H1 (cell line): ENCODE data around the gene CACNA1B. TPM values are rescaled to one million over a fixed set of nuclear protein-coding genes. Genes with fewer than 3 reads are reported as not detected.
"Not testable (repeated sequence)": the region's sequence is repeated elsewhere in the genome, so short reads cannot be mapped to it uniquely, and the experiment has no call there.

Experiments
- CTCF ChIA-PET: fragments of 300-600 bp; sonication (Branson Sonifier 250); formaldehyde crosslinking; loops from one replicate; lab custom pipeline; 2021; ENCODE audit not compliant: partially characterized antibody; lab: Charles Lee
- POLR2A ChIA-PET: fragments of 300-600 bp; sonication (Branson Sonifier 250); formaldehyde crosslinking; loops from one replicate; lab custom pipeline; 2021; ENCODE audit warnings: inconsistent platforms; ENCODE audit not compliant: partially characterized antibody; lab: Charles Lee
- DNase-seq, 2 experiments: peaks; one replicate each; pipeline versions ENCODE4 v3.0.0 to v3.0.0-alpha.2; 2010 to 2022; ENCODE audit warnings: low spot score in 2 of 2, low read depth in 1 of 2, mixed read lengths in 1 of 2
- FAIRE-seq: peaks from 2 replicates; lab custom pipeline; 2011; peaks lifted over from hg19 to GRCh38; lab: Jason Lieb, UNC
- H2AFZ ChIP-seq: 2 replicates; pipeline ENCODE4 v1.8.1; 2012; ENCODE audit warnings: low read length, inconsistent platforms
- H2AK5ac ChIP-seq: 2 replicates; pipeline ENCODE4 v1.6.1; 2013; ENCODE audit warnings: low read depth, low read length
- H2BK120ac ChIP-seq: replicated peaks from 2 replicates; pipeline ENCODE3; 2013; ENCODE audit warnings: low read depth, low read length, inconsistent platforms
- H2BK12ac ChIP-seq: 2 replicates; pipeline ENCODE4 v1.6.1; 2013; ENCODE audit warnings: low read depth, low read length
- H2BK15ac ChIP-seq: 2 replicates; pipeline ENCODE4 v1.6.1; 2013; ENCODE audit warnings: low read length
- H2BK20ac ChIP-seq: 2 replicates; pipeline ENCODE4 v1.6.1; 2013; ENCODE audit warnings: low read length
- H2BK5ac ChIP-seq: 2 replicates; pipeline ENCODE4 v1.6.1; 2013; ENCODE audit warnings: low read depth, low read length
- H3K14ac ChIP-seq: 2 replicates; pipeline ENCODE4 v1.6.1; 2013; ENCODE audit warnings: inconsistent platforms; ENCODE audit not compliant: insufficient read length
- H3K18ac ChIP-seq: 2 replicates; pipeline ENCODE4 v1.6.1; 2013; ENCODE audit warnings: low read length; ENCODE audit errors: extremely low read depth
- H3K23ac ChIP-seq: 2 replicates; pipeline ENCODE4 v1.6.1; 2013; ENCODE audit warnings: inconsistent platforms; ENCODE audit not compliant: insufficient read length
- H3K23me2 ChIP-seq: 2 replicates; pipeline ENCODE4 v1.6.1; 2013; ENCODE audit warnings: low read depth, low read length
- H3K27ac ChIP-seq: 2 replicates; pipeline ENCODE4 v1.6.1; 2011; ENCODE audit warnings: low read depth, low read length, inconsistent platforms
- H3K27me3 ChIP-seq, 4 experiments: replicated peaks in 1 of 4; 1 replicate in 1 of 4; 2 replicates in 3 of 4; pipeline versions ENCODE4 v1.6.1 to v1.8.1; 2011 to 2013; ENCODE audit warnings: low read length in 3 of 4, mild to moderate bottlenecking in 3 of 4, inconsistent platforms in 2 of 4, mixed read lengths in 2 of 4, moderate library complexity in 1 of 4; ENCODE audit not compliant: control insufficient read depth in 3 of 4, insufficient read depth in 3 of 4; ENCODE audit errors: extremely low read depth in 1 of 4
- H3K36me3 ChIP-seq, 4 experiments: 2 replicates each; pipeline versions ENCODE4 v1.6.1 to v1.8.1; 2011 to 2013; ENCODE audit warnings: mild to moderate bottlenecking in 4 of 4, low read length in 3 of 4, moderate library complexity in 2 of 4, control low read depth in 1 of 4, inconsistent platforms in 1 of 4; ENCODE audit not compliant: insufficient read depth in 4 of 4, control insufficient read depth in 2 of 4
- H3K4ac ChIP-seq: replicated peaks from 2 replicates; pipeline ENCODE3; 2013; ENCODE audit warnings: low read length, low read depth, mixed read lengths, inconsistent platforms; ENCODE audit not compliant: insufficient read length
- H3K4me1 ChIP-seq, 4 experiments: replicated peaks in 1 of 4; 1 replicate in 1 of 4; 2 replicates in 3 of 4; pipeline versions ENCODE4 v1.6.1 to v1.8.1; 2011 to 2013; ENCODE audit warnings: low read length in 3 of 4, inconsistent platforms in 2 of 4, mixed read lengths in 1 of 4; ENCODE audit not compliant: insufficient read depth in 4 of 4, control insufficient read depth in 3 of 4
- H3K4me2 ChIP-seq, 2 experiments: 2 replicates each; pipeline versions ENCODE4 v1.6.1 to v1.8.1; 2011 to 2013; ENCODE audit warnings: low read depth in 2 of 2, low read length in 2 of 2, control low read depth in 1 of 2, inconsistent platforms in 1 of 2, mild to moderate bottlenecking in 1 of 2; ENCODE audit not compliant: insufficient read depth in 1 of 2
- H3K4me3 ChIP-seq, 4 experiments: fragments of 200-600, 300-600 bp in 1 of 4; sonication (generic), shearing (Covaris generic), sonication (Bioruptor Twin) in 1 of 4; 2 replicates each; pipeline versions ENCODE4 v1.5.1 to v1.8.1; 2011 to 2016; ENCODE audit warnings: low read length in 4 of 4, low read depth in 3 of 4, control low read depth in 2 of 4, inconsistent platforms in 2 of 4, mild to moderate bottlenecking in 2 of 4, mixed read lengths in 1 of 4, moderate library complexity in 1 of 4; ENCODE audit not compliant: insufficient read depth in 2 of 4; ENCODE audit errors: extremely low read depth in 1 of 4
- H3K56ac ChIP-seq: replicated peaks from 2 replicates; pipeline ENCODE3; 2013; ENCODE audit warnings: low read depth, mild to moderate bottlenecking, mixed read lengths, low read length, inconsistent platforms; ENCODE audit not compliant: insufficient read length
- H3K79me1 ChIP-seq: 2 replicates; pipeline ENCODE4 v1.6.1; 2013; ENCODE audit warnings: low read depth, low read length, control low read depth
- H3K79me2 ChIP-seq, 2 experiments: 2 replicates each; pipeline versions ENCODE4 v1.6.1 to v1.8.1; 2012 to 2013; ENCODE audit warnings: low read length in 2 of 2, mild to moderate bottlenecking in 2 of 2, inconsistent platforms in 1 of 2; ENCODE audit not compliant: insufficient read depth in 2 of 2, control insufficient read depth in 1 of 2
- H3K9ac ChIP-seq, 4 experiments: replicated peaks in 1 of 4; 1 replicate in 1 of 4; 2 replicates in 3 of 4; pipeline versions ENCODE4 v1.6.1 to v1.8.1; 2011 to 2013; ENCODE audit warnings: low read depth in 3 of 4, low read length in 3 of 4, control low read depth in 2 of 4, mild to moderate bottlenecking in 2 of 4, moderate library complexity in 2 of 4, inconsistent platforms in 1 of 4; ENCODE audit errors: extremely low read depth in 1 of 4
- H3K9me3 ChIP-seq, 2 experiments: 2 replicates each; pipeline versions ENCODE4 v1.6.1 to v1.8.1; 2012 to 2013; ENCODE audit warnings: mild to moderate bottlenecking in 2 of 2, moderate library complexity in 2 of 2, control low read depth in 1 of 2, inconsistent platforms in 1 of 2, low read depth in 1 of 2, low read length in 1 of 2, mixed read lengths in 1 of 2; ENCODE audit not compliant: insufficient read depth in 2 of 2
- H4K20me1 ChIP-seq, 2 experiments: replicated peaks in 1 of 2; 2 replicates each; pipeline versions ENCODE3 to v1.8.1; 2011 to 2013; ENCODE audit warnings: inconsistent platforms in 2 of 2, low read length in 2 of 2, mild to moderate bottlenecking in 1 of 2; ENCODE audit not compliant: insufficient read depth in 2 of 2, control insufficient read depth in 1 of 2
- H4K5ac ChIP-seq: 2 replicates; pipeline ENCODE4 v1.6.1; 2013; ENCODE audit warnings: low read length, low read depth, mixed read lengths, inconsistent platforms; ENCODE audit not compliant: insufficient read length
- H4K8ac ChIP-seq: 2 replicates; pipeline ENCODE4 v1.8.0; 2013; ENCODE audit warnings: mild to moderate bottlenecking, moderate library complexity, low read length, inconsistent platforms; ENCODE audit not compliant: insufficient read depth; ENCODE audit errors: extremely low read depth
- H4K91ac ChIP-seq: replicated peaks from 2 replicates; pipeline ENCODE3; 2013; ENCODE audit warnings: low read length, mixed read lengths, inconsistent platforms; ENCODE audit not compliant: insufficient read length
- WGBS, 2 experiments: shearing (Covaris generic) in 1 of 2; methylation state at CpG; one replicate each; pipeline versions ENCODE4 v1.1.6 to v1.1.7; 2013 to 2015; ENCODE audit warnings: low lambda C conversion rate in 2 of 2, mixed read lengths in 2 of 2, inconsistent platforms in 1 of 2, low coverage in 1 of 2, missing lambda C conversion rate in 1 of 2; ENCODE audit not compliant: insufficient replicate concordance in 2 of 2, insufficient coverage in 1 of 2, insufficient read length in 1 of 2; ENCODE audit errors: extremely low coverage in 1 of 2, missing lambda C conversion rate in 1 of 2; 5-methylcytosine and 5-hydroxymethylcytosine counted together
- long read RNA-seq, 2 experiments: library from RNA in 1 of 2; library from capped mRNA in 1 of 2; stranded (forward); transcript quantifications; one replicate each; pipeline ENCODE4 v2.0.0, GENCODE V29; 2021; ENCODE audit warnings: inconsistent platforms in 1 of 2
- polyA minus RNA-seq, 3 experiments: library from RNA; depleted of rRNA, polyadenylated mRNA; stranded (reverse); fragments of >200 nt; gene quantifications; 1 replicate in 2 of 3; 2 replicates in 1 of 3; pipeline ENCODE4 v1.2.3, GENCODE V29; 2011
- polyA plus RNA-seq, 7 experiments: library from polyadenylated mRNA; depleted of rRNA in 3 of 7; stranded (reverse) in 5 of 7; unstranded in 2 of 7; fragments of >200 nt in 5 of 7; fragments of 200-250 nt in 2 of 7; gene quantifications; 1 replicate in 5 of 7; 2 replicates in 1 of 7; 4 replicates in 1 of 7; pipeline versions ENCODE4 v1.2.1 to v1.2.3, GENCODE V29; 2011 to 2013; ENCODE audit warnings: missing spikeins in 2 of 7, mixed read lengths in 2 of 7
- total RNA-seq: library from RNA; stranded (reverse); fragmentation: NEBNext Ultra II Directional; extraction: Animal tissue kit (Norgen Biotek cat#: 25700); gene quantifications from 2 replicates; pipeline ENCODE4 v1.2.1, GENCODE V29; 2021
- TF ChIP-seq, protein P1 (sequence below): IDR thresholded peaks from 2 replicates; pipeline ENCODE4 v1.6.1; 2011; ENCODE audit warnings: low read length, improper control_type of control experiment

CACNA1B gene
- 5.1 and 5.7 TPM in 2 replicates for total RNA-seq
- polyA plus RNA-seq (2011; rRNA removed), result 1.5 and 2.6 TPM in 2 replicates
- polyA plus RNA-seq (2011; cell fraction: cytosol; rRNA removed), result 1.3 TPM
- polyA plus RNA-seq (2011; cell fraction: nucleus; rRNA removed), result 7.9 TPM
- 1.6 to 2.3 TPM (median 2.0 TPM) in 4 replicates for polyA plus RNA-seq (2012, experiment 1 of 2)
- polyA plus RNA-seq (2012, experiment 2 of 2), result 0.79 TPM
- 2.8 TPM for polyA plus RNA-seq (2013, experiment 1 of 2)
- polyA plus RNA-seq (2013, experiment 2 of 2), result 2.8 TPM
- polyA minus RNA-seq (2011; rRNA and poly(A)+ RNA removed), result 7.0 and 8.0 TPM in 2 replicates
- polyA minus RNA-seq (2011; cell fraction: cytosol; rRNA and poly(A)+ RNA removed), result 2.8 TPM
- 10.6 TPM for polyA minus RNA-seq (2011; cell fraction: nucleus; rRNA and poly(A)+ RNA removed)
- long read RNA-seq, experiment 1, partial matches to known transcripts, result 3 of 4 reads
- long read RNA-seq, experiment 1, other reads (novel, unspliced or antisense), result 1 of 4 reads
- long read RNA-seq, experiment 2, partial matches to known transcripts, result 0 of 1 reads
- long read RNA-seq, experiment 2, other reads (novel, unspliced or antisense), result 1 of 1 reads

DNA sequence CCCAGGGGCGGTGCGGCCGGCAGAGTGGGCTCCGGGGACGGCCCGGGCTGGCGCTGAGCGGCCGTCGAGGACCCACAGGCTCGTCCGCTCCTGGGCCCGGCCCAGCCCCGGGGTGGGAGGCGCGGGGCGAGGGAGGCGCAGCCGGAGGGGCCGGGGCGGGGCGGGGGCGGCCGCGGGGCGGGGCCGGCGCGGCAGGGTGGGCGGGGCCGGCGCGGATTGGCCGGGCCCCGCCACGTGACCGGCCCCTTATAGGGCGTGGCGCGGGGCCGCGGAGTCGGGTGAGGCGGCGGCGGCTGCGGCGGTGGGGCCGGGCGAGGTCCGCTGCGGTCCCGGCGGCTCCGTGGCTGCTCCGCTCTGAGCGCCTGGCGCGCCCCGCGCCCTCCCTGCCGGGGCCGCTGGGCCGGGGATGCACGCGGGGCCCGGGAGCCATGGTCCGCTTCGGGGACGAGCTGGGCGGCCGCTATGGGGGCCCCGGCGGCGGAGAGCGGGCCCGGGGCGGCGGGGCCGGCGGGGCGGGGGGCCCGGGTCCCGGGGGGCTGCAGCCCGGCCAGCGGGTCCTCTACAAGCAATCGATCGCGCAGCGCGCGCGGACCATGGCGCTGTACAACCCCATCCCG lies at the start of gene CACNA1B:
Gene CACNA1B, plus strand, starts transcription at position 277 of the 617 bp plus-strand sequence. Its CDS starts 152 bp downstream, at position 429.
- not testable (repeated sequence) for H3K14ac ChIP-seq, H2BK20ac ChIP-seq, H2BK5ac ChIP-seq, H3K23ac ChIP-seq, H3K79me1 ChIP-seq, H3K4me1 ChIP-seq, H4K8ac ChIP-seq, H2AK5ac ChIP-seq, H3K36me3 ChIP-seq, H3K79me2 ChIP-seq, H2BK120ac ChIP-seq, H4K91ac ChIP-seq, FAIRE-seq
- peak in 1 of 2 experiments; percentile 70 for DNase-seq
- CTCF ChIA-PET, result interaction anchor here (0.8 kb wide), 1 partner anchor 25 kb away, joined by 3 read pairs; no protein-coding TSS in a partner anchor
- WGBS, 2 experiments, result 40% methylated on average over 1 of the region's 95 CpGs; no CpG with 5 or more reads in 1 of the 2 experiments
- Histone ChIP-seq H3K9me3 (peaks cover 8 to 79% of the 10 kb centered on the region in 2 experiments; a peak in 3 of 4 replicates), H3K4me2 (peak within 1 kb of the TSS; percentile 74), H3K4me3 (peak within 1 kb of the TSS; percentile 36 to 57 (median 42)), H2BK15ac (peak within 1 kb of the TSS; percentile 46; the same call in 1 of the 2 replicates), H2BK12ac (0 out of 2 replicates have a peak within 1 kb of the TSS, but pooled peaks have one; percentile 9), H3K18ac (peak within 1 kb of the TSS; percentile 71)
- TF ChIP-seq, protein P1, sequence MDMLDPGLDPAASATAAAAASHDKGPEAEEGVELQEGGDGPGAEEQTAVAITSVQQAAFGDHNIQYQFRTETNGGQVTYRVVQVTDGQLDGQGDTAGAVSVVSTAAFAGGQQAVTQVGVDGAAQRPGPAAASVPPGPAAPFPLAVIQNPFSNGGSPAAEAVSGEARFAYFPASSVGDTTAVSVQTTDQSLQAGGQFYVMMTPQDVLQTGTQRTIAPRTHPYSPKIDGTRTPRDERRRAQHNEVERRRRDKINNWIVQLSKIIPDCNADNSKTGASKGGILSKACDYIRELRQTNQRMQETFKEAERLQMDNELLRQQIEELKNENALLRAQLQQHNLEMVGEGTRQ, result peak; percentile 50
- TF ChIP-seq, all 59 proteins: peak for 1; not testable (repeated sequence) for 58
- Histone ChIP-seq H3K56ac (peak within 1 kb of the TSS; percentile 59), H4K20me1 (peaks cover 0 to 27% of the 10 kb centered on the region in 2 experiments), H3K4ac (peak within 1 kb of the TSS; percentile 69)
- not testable (repeated sequence) for H3K9ac ChIP-seq, H2AFZ ChIP-seq, H3K27me3 ChIP-seq, H4K5ac ChIP-seq, H3K27ac ChIP-seq, H3K23me2 ChIP-seq
- POLR2A ChIA-PET, result interaction anchor here (0.6 kb wide), 1 partner anchor 14 kb away, joined by 3 read pairs; no protein-coding TSS in a partner anchor
